GM23338 (cell line): ENCODE results near the gene ANAPC7. TPM values are rescaled to one million over a fixed set of nuclear protein-coding genes. Genes with fewer than 3 reads are reported as not detected.

ENCODE experiments used
- ATAC-seq: fragments of 200-7000 bp; cut with Tn5 transposase; 3 replicates; pipeline ENCODE4 v1.9.1; 2020
- DNase-seq: peaks from one replicate; pipeline ENCODE4 v3.0.0-alpha.2; 2015; ENCODE audit warnings: low spot score
- H2AFZ ChIP-seq: fragments of 200-600 bp; sonication (generic); 2 replicates; pipeline ENCODE4 v1.8.0; 2016; ENCODE audit warnings: antibody characterized with exemption, mild to moderate bottlenecking, moderate library complexity
- H3F3A ChIP-seq: fragments of 200-600 bp; sonication (generic); replicated peaks from 2 replicates; pipeline ENCODE4 v1.8.0; 2017; ENCODE audit warnings: antibody characterized with exemption, mixed run types, low read depth
- H3K27ac ChIP-seq: fragments of 200-600 bp; sonication (generic); 2 replicates; pipeline ENCODE4 v1.6.1; 2016; ENCODE audit warnings: low read depth
- H3K27me3 ChIP-seq: fragments of 200-600 bp; sonication (generic); 2 replicates; pipeline ENCODE4 v1.8.0; 2016; ENCODE audit warnings: mild to moderate bottlenecking, mixed run types, moderate library complexity; ENCODE audit not compliant: insufficient read depth
- H3K36me3 ChIP-seq: fragments of 200-600 bp; sonication (generic); 2 replicates; pipeline ENCODE4 v1.8.0; 2016; ENCODE audit warnings: mild to moderate bottlenecking; ENCODE audit not compliant: insufficient read depth
- H3K4me1 ChIP-seq: fragments of 200-600 bp; sonication (generic); 2 replicates; pipeline ENCODE4 v1.8.0; 2016; ENCODE audit warnings: mild to moderate bottlenecking, moderate library complexity; ENCODE audit not compliant: insufficient read depth
- H3K4me2 ChIP-seq: fragments of 200-600 bp; sonication (generic); 2 replicates; pipeline ENCODE4 v1.7.1; 2017; ENCODE audit warnings: mixed run types
- H3K4me3 ChIP-seq: fragments of 200-600 bp; sonication (generic); 2 replicates; pipeline ENCODE4 v1.6.1; 2016; ENCODE audit warnings: mixed run types
- H3K79me2 ChIP-seq: fragments of 200-600 bp; sonication (generic); replicated peaks from 2 replicates; pipeline ENCODE4 v1.8.0; 2017; ENCODE audit warnings: mild to moderate bottlenecking; ENCODE audit not compliant: insufficient read depth
- H3K9me2 ChIP-seq: fragments of 200-600 bp; sonication (generic); 2 replicates; pipeline ENCODE4 v1.8.0; 2017; ENCODE audit not compliant: insufficient read depth
- H4K20me1 ChIP-seq: fragments of 200-600 bp; sonication (generic); replicated peaks from 2 replicates; pipeline ENCODE4 v1.8.0; 2017; ENCODE audit warnings: mild to moderate bottlenecking; ENCODE audit not compliant: insufficient read depth
- H3K27ac Mint-ChIP-seq: 2 replicates; pipeline ENCODE4 v1.8.0; 2020; ENCODE audit warnings: inconsistent platforms, mild to moderate bottlenecking, moderate library complexity, mixed read lengths
- H3K27me3 Mint-ChIP-seq: 3 replicates; pipeline ENCODE4 v1.8.0; 2022; ENCODE audit warnings: low read depth, mild to moderate bottlenecking, moderate library complexity, mixed read lengths, inconsistent platforms; ENCODE audit not compliant: insufficient read depth, poor library complexity
- H3K36me3 Mint-ChIP-seq: 3 replicates; pipeline ENCODE4 v1.8.0; 2021; ENCODE audit warnings: low read depth, mild to moderate bottlenecking, inconsistent platforms, moderate library complexity, mixed read lengths
- H3K4me1 Mint-ChIP-seq: 3 replicates; pipeline ENCODE4 v1.8.0; 2020; ENCODE audit warnings: mild to moderate bottlenecking, inconsistent platforms, mixed read lengths
- H3K4me3 Mint-ChIP-seq: 3 replicates; pipeline ENCODE4 v1.8.0; 2021; ENCODE audit warnings: moderate library complexity, mild to moderate bottlenecking, inconsistent platforms, mixed read lengths
- H3K9me3 Mint-ChIP-seq: 3 replicates; pipeline ENCODE4 v1.8.0; 2020; ENCODE audit warnings: moderate library complexity, mild to moderate bottlenecking, inconsistent platforms, mixed read lengths
- CREB1 ChIP-seq: fragments of 250-450 bp; sonication (Bioruptor Pico); IDR thresholded peaks from 2 replicates; pipeline ENCODE4 v1.5.0; 2020; ENCODE audit warnings: low read depth, mild to moderate bottlenecking, moderate library complexity
- EZH2 ChIP-seq: fragments of 200-600 bp; sonication (generic); IDR thresholded peaks from one replicate; pipeline ENCODE4 v1.8.0; 2017; ENCODE audit warnings: antibody characterized with exemption, mild to moderate bottlenecking, low read depth; ENCODE audit not compliant: unreplicated experiment
- EZH2phosphoT487 ChIP-seq: fragments of 200-600 bp; sonication (generic); IDR thresholded peaks from one replicate; pipeline ENCODE4 v1.8.1; 2018; ENCODE audit warnings: antibody characterized with exemption; ENCODE audit not compliant: unreplicated experiment
- JUNB ChIP-seq: IDR thresholded peaks from one replicate; pipeline ENCODE4 v1.6.1; 2016; ENCODE audit warnings: antibody characterized with exemption; ENCODE audit not compliant: unreplicated experiment
- NANOG ChIP-seq: IDR thresholded peaks from 2 replicates; pipeline ENCODE4 v1.6.1; 2016; ENCODE audit warnings: antibody characterized with exemption, borderline replicate concordance
- STAT1 ChIP-seq: IDR thresholded peaks from one replicate; pipeline ENCODE4 v1.6.1; 2016; ENCODE audit warnings: antibody characterized with exemption; ENCODE audit not compliant: unreplicated experiment
- ZNF114 ChIP-seq: fragments of 250-450 bp; sonication (Bioruptor Pico); IDR thresholded peaks from 2 replicates; pipeline ENCODE4 v1.5.0; 2020; ENCODE audit warnings: mild to moderate bottlenecking, moderate library complexity
- ZNF331 ChIP-seq: fragments of 250-450 bp; sonication (Bioruptor Pico); IDR thresholded peaks from 2 replicates; pipeline ENCODE4 v1.5.0; 2020; ENCODE audit warnings: low read depth, mild to moderate bottlenecking, moderate library complexity
- polyA plus RNA-seq: library from polyadenylated mRNA; unstranded; fragments of >200 nt; fragmentation: Nextera tagmentation; extraction: Ambion mirVana; gene quantifications from 2 replicates; pipeline ENCODE4 v1.2.1, GENCODE V29; 2016
- total RNA-seq: library from RNA; depleted of rRNA; stranded (reverse); fragments of >200 nt; shearing (Covaris generic); gene quantifications from 2 replicates; pipeline ENCODE4 v1.2.3, GENCODE V29; 2014
- TF ChIP-seq, protein P1 (sequence below): IDR thresholded peaks from one replicate; pipeline ENCODE4 v1.6.1; 2018; ENCODE audit warnings: antibody characterized with exemption; ENCODE audit not compliant: unreplicated experiment
- TF ChIP-seq, protein P2 (sequence below), 2 experiments: fragments of 200-600 bp in 1 of 2; sonication (generic) in 1 of 2; conservative IDR thresholded peaks; 2 replicates each; pipeline versions ENCODE4 v1.5.1 to v1.6.1; 2016 to 2017; ENCODE audit warnings: antibody characterized with exemption in 2 of 2, low read depth in 2 of 2, mild to moderate bottlenecking in 2 of 2, moderate library complexity in 1 of 2
- TF ChIP-seq, protein P3 (sequence below): IDR thresholded peaks from 2 replicates; pipeline ENCODE4 v1.6.1; 2016; ENCODE audit warnings: antibody characterized with exemption

Gene ANAPC7
- total and polyA plus RNA-seq, 2 experiments from 2014 or later: 71.0 to 99.3 TPM

DNA sequence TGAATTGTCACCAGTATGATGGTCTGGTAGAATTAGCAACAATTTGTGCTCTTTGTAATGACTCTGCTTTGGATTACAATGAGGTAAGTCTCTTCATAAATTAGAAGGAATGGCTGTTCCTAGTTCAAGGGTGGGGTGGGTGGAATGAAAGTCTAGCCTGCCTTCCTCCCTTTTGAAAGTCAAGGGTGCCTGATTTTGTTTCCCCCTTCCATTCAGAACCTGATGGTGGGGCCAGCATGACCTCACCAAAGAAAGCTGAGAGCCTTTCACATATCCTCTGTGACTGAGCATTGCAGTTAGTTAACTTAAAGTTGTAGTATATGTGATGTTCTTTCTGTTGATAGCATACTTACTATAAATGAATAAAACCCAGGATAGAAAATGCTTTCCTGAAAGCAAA lies 70.3 kb downstream of the ANAPC7 start:
- Histone ChIP-seq H2AFZ (no peak overlapping the region), H3K27me3 (no peaks in the 10 kb centered on the region), H3K79me2 (peaks cover 45% of the 10 kb centered on the region), H3K4me3 (no peak overlapping the region), H3F3A (peaks cover 16% of the 10 kb centered on the region; the same call in 1 of the 2 replicates), H3K4me2 (no peak overlapping the region), H4K20me1 (peaks cover 55% of the 10 kb centered on the region), H3K9me2 (no peaks in the 10 kb centered on the region), H3K36me3 (peaks cover 72% of the 10 kb centered on the region), H3K27ac (no peak overlapping the region), H3K4me1 (no peaks in the 10 kb centered on the region)
- TF ChIP-seq ZNF114 (CRISPR knock-in tag) (no peak), STAT1 (no peak), NANOG (no peak), EZH2phosphoT487 (no peak), JUNB (no peak), CREB1 (CRISPR knock-in tag) (no peak)
- TF ChIP-seq, protein P1, sequence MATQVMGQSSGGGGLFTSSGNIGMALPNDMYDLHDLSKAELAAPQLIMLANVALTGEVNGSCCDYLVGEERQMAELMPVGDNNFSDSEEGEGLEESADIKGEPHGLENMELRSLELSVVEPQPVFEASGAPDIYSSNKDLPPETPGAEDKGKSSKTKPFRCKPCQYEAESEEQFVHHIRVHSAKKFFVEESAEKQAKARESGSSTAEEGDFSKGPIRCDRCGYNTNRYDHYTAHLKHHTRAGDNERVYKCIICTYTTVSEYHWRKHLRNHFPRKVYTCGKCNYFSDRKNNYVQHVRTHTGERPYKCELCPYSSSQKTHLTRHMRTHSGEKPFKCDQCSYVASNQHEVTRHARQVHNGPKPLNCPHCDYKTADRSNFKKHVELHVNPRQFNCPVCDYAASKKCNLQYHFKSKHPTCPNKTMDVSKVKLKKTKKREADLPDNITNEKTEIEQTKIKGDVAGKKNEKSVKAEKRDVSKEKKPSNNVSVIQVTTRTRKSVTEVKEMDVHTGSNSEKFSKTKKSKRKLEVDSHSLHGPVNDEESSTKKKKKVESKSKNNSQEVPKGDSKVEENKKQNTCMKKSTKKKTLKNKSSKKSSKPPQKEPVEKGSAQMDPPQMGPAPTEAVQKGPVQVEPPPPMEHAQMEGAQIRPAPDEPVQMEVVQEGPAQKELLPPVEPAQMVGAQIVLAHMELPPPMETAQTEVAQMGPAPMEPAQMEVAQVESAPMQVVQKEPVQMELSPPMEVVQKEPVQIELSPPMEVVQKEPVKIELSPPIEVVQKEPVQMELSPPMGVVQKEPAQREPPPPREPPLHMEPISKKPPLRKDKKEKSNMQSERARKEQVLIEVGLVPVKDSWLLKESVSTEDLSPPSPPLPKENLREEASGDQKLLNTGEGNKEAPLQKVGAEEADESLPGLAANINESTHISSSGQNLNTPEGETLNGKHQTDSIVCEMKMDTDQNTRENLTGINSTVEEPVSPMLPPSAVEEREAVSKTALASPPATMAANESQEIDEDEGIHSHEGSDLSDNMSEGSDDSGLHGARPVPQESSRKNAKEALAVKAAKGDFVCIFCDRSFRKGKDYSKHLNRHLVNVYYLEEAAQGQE: no peak
- TF ChIP-seq, protein P2, sequence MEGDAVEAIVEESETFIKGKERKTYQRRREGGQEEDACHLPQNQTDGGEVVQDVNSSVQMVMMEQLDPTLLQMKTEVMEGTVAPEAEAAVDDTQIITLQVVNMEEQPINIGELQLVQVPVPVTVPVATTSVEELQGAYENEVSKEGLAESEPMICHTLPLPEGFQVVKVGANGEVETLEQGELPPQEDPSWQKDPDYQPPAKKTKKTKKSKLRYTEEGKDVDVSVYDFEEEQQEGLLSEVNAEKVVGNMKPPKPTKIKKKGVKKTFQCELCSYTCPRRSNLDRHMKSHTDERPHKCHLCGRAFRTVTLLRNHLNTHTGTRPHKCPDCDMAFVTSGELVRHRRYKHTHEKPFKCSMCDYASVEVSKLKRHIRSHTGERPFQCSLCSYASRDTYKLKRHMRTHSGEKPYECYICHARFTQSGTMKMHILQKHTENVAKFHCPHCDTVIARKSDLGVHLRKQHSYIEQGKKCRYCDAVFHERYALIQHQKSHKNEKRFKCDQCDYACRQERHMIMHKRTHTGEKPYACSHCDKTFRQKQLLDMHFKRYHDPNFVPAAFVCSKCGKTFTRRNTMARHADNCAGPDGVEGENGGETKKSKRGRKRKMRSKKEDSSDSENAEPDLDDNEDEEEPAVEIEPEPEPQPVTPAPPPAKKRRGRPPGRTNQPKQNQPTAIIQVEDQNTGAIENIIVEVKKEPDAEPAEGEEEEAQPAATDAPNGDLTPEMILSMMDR (conservative IDR thresholded peaks at IDR 0.05; ENCODE audit: low read depth in 2 of 2): no peak
- TF ChIP-seq, protein P3, sequence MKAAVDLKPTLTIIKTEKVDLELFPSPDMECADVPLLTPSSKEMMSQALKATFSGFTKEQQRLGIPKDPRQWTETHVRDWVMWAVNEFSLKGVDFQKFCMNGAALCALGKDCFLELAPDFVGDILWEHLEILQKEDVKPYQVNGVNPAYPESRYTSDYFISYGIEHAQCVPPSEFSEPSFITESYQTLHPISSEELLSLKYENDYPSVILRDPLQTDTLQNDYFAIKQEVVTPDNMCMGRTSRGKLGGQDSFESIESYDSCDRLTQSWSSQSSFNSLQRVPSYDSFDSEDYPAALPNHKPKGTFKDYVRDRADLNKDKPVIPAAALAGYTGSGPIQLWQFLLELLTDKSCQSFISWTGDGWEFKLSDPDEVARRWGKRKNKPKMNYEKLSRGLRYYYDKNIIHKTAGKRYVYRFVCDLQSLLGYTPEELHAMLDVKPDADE: no peak
- Mint-ChIP-seq H3K4me3 (no peak overlapping the region), H3K9me3 (no peaks in the 10 kb centered on the region; the same call in 2 of the 3 replicates), H3K27me3 (peaks cover 2% of the 10 kb centered on the region), H3K36me3 (peaks cover 88% of the 10 kb centered on the region), H3K27ac (no peak overlapping the region), H3K4me1 (peaks cover 6% of the 10 kb centered on the region)
- ATAC-seq (no peak), DNase-seq (no peak)

DNA sequence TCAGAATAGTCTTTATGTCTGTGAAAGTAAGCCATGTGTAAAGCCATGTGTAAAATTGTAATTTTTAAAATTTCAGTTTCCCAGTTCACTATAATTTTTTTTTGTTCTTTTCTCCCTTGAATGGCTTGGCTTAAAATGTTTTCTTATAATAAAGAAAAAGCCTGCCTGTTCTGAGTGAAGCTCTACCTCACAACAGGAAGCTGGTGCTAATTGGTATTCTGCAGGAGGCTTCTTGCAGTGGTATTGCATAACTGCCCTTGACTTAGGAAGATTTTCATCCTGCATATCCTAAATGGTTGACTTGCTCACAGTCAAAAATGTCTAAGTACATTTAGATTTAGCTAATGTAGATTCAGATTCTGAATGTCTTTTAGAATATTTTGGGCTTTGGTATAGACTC lies 73.0 kb downstream of the ANAPC7 start:
- 0 out of 2 replicates have a peak, but pooled peaks cover 6% of the 10 kb centered on the region for H3F3A ChIP-seq
- H3K4me3 ChIP-seq: no peak overlapping the region
- Mint-ChIP-seq H3K27me3 (peaks cover 2% of the 10 kb centered on the region), H3K9me3 (no peaks in the 10 kb centered on the region), H3K27ac (no peak overlapping the region), H3K4me3 (no peak overlapping the region), H3K4me1 (peaks cover 4% of the 10 kb centered on the region), H3K36me3 (peaks cover 87% of the 10 kb centered on the region)
- DNase-seq: peak; percentile 23
- H3K4me1 ChIP-seq: no peaks in the 10 kb centered on the region
- H3K79me2 ChIP-seq: peaks cover 64% of the 10 kb centered on the region
- peak overlapping the region; percentile 78 for H3K27ac ChIP-seq
- no peak for ATAC-seq
- H3K36me3 ChIP-seq: peaks cover 80% of the 10 kb centered on the region
- H4K20me1 ChIP-seq: peaks cover 43% of the 10 kb centered on the region
- TF ChIP-seq, protein P2 (conservative IDR thresholded peaks at IDR 0.05; ENCODE audit: low read depth in 2 of 2): no peak
- TF ChIP-seq ZNF331 (no peak), JUNB (no peak), EZH2 (no peak)
- TF ChIP-seq, protein P3: no peak
- no peak overlapping the region for H2AFZ ChIP-seq
- H3K27me3 ChIP-seq: no peaks in the 10 kb centered on the region
- no peak overlapping the region for H3K4me2 ChIP-seq
- no peaks in the 10 kb centered on the region for H3K9me2 ChIP-seq
